Neural crest cell (in vitro differentiated cells): ENCODE data around the gene PRRX2. TPM values are rescaled to one million over a fixed set of nuclear protein-coding genes. Genes with fewer than 3 reads are reported as not detected.

Experiments used
- DNase-seq: peaks from one replicate; pipeline ENCODE4 v3.0.0; 2021; ENCODE audit warnings: low read depth, mixed read lengths, low spot score
- H3K27ac Mint-ChIP-seq: one replicate; pipeline ENCODE4 v1.8.0; 2021; ENCODE audit warnings: mild to moderate bottlenecking, mixed read lengths; ENCODE audit not compliant: unreplicated experiment
- H3K27me3 Mint-ChIP-seq: 2 replicates; pipeline ENCODE4 v1.8.0; 2021; ENCODE audit warnings: low read depth, mild to moderate bottlenecking, mixed read lengths
- H3K36me3 Mint-ChIP-seq: 2 replicates; pipeline ENCODE4 v1.8.0; 2021; ENCODE audit warnings: low read depth, mild to moderate bottlenecking, mixed read lengths
- H3K4me1 Mint-ChIP-seq: 2 replicates; pipeline ENCODE4 v1.8.0; 2021; ENCODE audit warnings: mixed read lengths
- H3K4me3 Mint-ChIP-seq: one replicate; pipeline ENCODE4 v1.8.0; 2021; ENCODE audit warnings: mild to moderate bottlenecking, mixed read lengths
- H3K9me3 Mint-ChIP-seq: 2 replicates; pipeline ENCODE4 v1.8.0; 2021; ENCODE audit warnings: mixed read lengths
- total RNA-seq: library from RNA; stranded (reverse); gene quantifications from 2 replicates; pipeline ENCODE4 v1.2.1, GENCODE V29; 2021
- TF ChIP-seq, protein P1 (sequence below): fragments of 200-600 bp; sonication (generic); conservative IDR thresholded peaks from 2 replicates; pipeline ENCODE4 v1.5.0; 2021; ENCODE audit warnings: antibody characterized with exemption, mild to moderate bottlenecking

PRRX2 gene
- total RNA-seq, 1 donor from 2014 or later = 0.65 TPM

- H3K4me1 Mint-ChIP-seq = peaks cover 44% of the 10 kb centered on the region
- peaks cover 6% of the 10 kb centered on the region for H3K27me3 Mint-ChIP-seq
- no peaks in the 10 kb centered on the region for H3K36me3 Mint-ChIP-seq
- no peaks in the 10 kb centered on the region for H3K9me3 Mint-ChIP-seq
- H3K27ac Mint-ChIP-seq = no peak overlapping the region
- TF ChIP-seq, protein P1, sequence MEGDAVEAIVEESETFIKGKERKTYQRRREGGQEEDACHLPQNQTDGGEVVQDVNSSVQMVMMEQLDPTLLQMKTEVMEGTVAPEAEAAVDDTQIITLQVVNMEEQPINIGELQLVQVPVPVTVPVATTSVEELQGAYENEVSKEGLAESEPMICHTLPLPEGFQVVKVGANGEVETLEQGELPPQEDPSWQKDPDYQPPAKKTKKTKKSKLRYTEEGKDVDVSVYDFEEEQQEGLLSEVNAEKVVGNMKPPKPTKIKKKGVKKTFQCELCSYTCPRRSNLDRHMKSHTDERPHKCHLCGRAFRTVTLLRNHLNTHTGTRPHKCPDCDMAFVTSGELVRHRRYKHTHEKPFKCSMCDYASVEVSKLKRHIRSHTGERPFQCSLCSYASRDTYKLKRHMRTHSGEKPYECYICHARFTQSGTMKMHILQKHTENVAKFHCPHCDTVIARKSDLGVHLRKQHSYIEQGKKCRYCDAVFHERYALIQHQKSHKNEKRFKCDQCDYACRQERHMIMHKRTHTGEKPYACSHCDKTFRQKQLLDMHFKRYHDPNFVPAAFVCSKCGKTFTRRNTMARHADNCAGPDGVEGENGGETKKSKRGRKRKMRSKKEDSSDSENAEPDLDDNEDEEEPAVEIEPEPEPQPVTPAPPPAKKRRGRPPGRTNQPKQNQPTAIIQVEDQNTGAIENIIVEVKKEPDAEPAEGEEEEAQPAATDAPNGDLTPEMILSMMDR = peak; percentile 78
- H3K4me3 Mint-ChIP-seq = peak overlapping the region; percentile 90
- DNase-seq = peak; percentile 89
Observed at GRCh38 chr9:129624168-129624759, 41.2 kb upstream of the PRRX2 start.

DNA sequence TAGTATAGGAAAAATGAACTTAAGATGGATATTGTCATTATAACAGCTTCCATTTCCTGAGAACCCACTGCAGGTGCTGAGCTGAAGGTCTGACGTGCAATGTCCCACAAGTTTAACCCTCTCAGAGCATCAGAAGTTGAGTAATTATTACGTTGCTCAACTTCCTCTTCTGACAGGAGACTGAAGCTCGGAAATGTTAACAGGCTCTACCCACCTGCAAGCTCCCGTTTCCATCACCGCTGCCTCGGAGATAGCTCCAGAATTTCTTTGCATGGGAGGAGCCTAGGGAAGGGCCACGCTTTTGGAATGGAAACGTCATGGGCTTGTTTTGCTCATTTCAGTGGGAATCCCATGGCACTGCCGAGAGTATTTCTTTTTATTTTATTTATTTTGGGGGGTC lies 40.5 kb upstream of the PRRX2 start:
- H3K4me3 Mint-ChIP-seq = peak overlapping the region; percentile 78
- H3K4me1 Mint-ChIP-seq = peaks cover 41% of the 10 kb centered on the region
- H3K36me3 Mint-ChIP-seq = no peaks in the 10 kb centered on the region
- no peak for DNase-seq
- H3K27me3 Mint-ChIP-seq = peaks cover 6% of the 10 kb centered on the region
- no peaks in the 10 kb centered on the region for H3K9me3 Mint-ChIP-seq
- H3K27ac Mint-ChIP-seq = no peak overlapping the region
- TF ChIP-seq, protein P1 = no peak

GRCh38 chr9:129626079-129626624 lies 39.3 kb upstream of the PRRX2 start, which contains the start of gene NTMT1:
Gene NTMT1, plus strand, starts transcription at chr9:129626163. Its CDS starts 6,541 bp downstream, at chr9:129632704.
- Mint-ChIP-seq H3K4me1 (peaks cover 48% of the 10 kb centered on the region), H3K27ac (peak within 1 kb of the TSS; percentile 89), H3K27me3 (peaks cover 2% of the 10 kb centered on the region), H3K9me3 (no peaks in the 10 kb centered on the region), H3K36me3 (no peaks in the 10 kb centered on the region), H3K4me3 (peak within 1 kb of the TSS; percentile 91)
- TF ChIP-seq, protein P1 = no peak
- peak; percentile 88 for DNase-seq

- peaks cover 50% of the 10 kb centered on the region for H3K4me1 Mint-ChIP-seq
- H3K27ac Mint-ChIP-seq = peak overlapping the region; percentile 15
- no peaks in the 10 kb centered on the region for H3K36me3 Mint-ChIP-seq
- no peaks in the 10 kb centered on the region for H3K27me3 Mint-ChIP-seq
- DNase-seq = no peak
- TF ChIP-seq, protein P1 = no peak
- H3K9me3 Mint-ChIP-seq = no peaks in the 10 kb centered on the region
- peak overlapping the region; percentile 91 for H3K4me3 Mint-ChIP-seq
Observed at GRCh38 chr9:129626625-129627284, 38.7 kb upstream of the PRRX2 start.

- Mint-ChIP-seq H3K36me3 (no peaks in the 10 kb centered on the region), H3K27me3 (no peaks in the 10 kb centered on the region), H3K9me3 (no peaks in the 10 kb centered on the region), H3K4me3 (peak overlapping the region; percentile 91), H3K4me1 (peaks cover 50% of the 10 kb centered on the region), H3K27ac (peak overlapping the region; percentile 76)
- TF ChIP-seq, protein P1 = no peak
- DNase-seq = no peak
Observed at GRCh38 chr9:129627556-129628440, 37.6 kb upstream of the PRRX2 start.
